Activated CD8-positive, alpha-beta T cell treated with anti-CD3 and anti-CD28 coated beads, Interleukin-2, amount 10 ng/mL, durations not matched to agents 7 days and 5 days (primary cell): ENCODE results near the gene CDKAL1. TPM values are rescaled to one million over a fixed set of nuclear protein-coding genes. Genes with fewer than 3 reads are reported as not detected.

Experiments used
- ATAC-seq: fragments of 150-1000 bp; cut with Tn5 transposase; one replicate; pipeline ENCODE4 v1.10.0; 2021; ENCODE audit warnings: moderate library complexity
- CTCF ChIA-PET: fragments of 350-600 bp; sonication (Branson Sonifier 250); formaldehyde crosslinking; loops from one replicate; lab custom pipeline; 2021; ENCODE audit warnings: antibody characterized with exemption; lab: Charles Lee
- POLR2A ChIA-PET: fragments of 350-600 bp; sonication (Branson Sonifier 250); formaldehyde crosslinking; loops from one replicate; lab custom pipeline; 2021; ENCODE audit warnings: antibody characterized with exemption; lab: Charles Lee
- DNase-seq: peaks from one replicate; pipeline ENCODE4 v3.0.0-alpha.2; 2020
- H3K27ac Mint-ChIP-seq: one replicate; pipeline ENCODE4 v1.8.0; 2021; ENCODE audit warnings: mild to moderate bottlenecking, mixed read lengths
- H3K27me3 Mint-ChIP-seq: one replicate; pipeline ENCODE4 v1.8.0; 2021; ENCODE audit warnings: low read depth, mixed read lengths
- H3K36me3 Mint-ChIP-seq: one replicate; pipeline ENCODE4 v1.8.0; 2021; ENCODE audit warnings: low read depth, mixed read lengths
- H3K4me1 Mint-ChIP-seq: one replicate; pipeline ENCODE4 v1.8.0; 2021; ENCODE audit warnings: low read depth, mixed read lengths
- H3K4me3 Mint-ChIP-seq: one replicate; pipeline ENCODE4 v1.8.0; 2021; ENCODE audit warnings: mild to moderate bottlenecking, mixed read lengths
- H3K9me3 Mint-ChIP-seq: one replicate; pipeline ENCODE4 v1.8.0; 2022; ENCODE audit warnings: mixed read lengths; ENCODE audit not compliant: insufficient read depth
- total RNA-seq, 2 experiments: library from RNA; stranded (reverse); gene quantifications; one replicate each; pipeline ENCODE4 v1.2.3, GENCODE V29; 2021

CDKAL1 gene
- total RNA-seq, 2 experiments from 2014 or later: 24.3 to 25.2 TPM

DNA sequence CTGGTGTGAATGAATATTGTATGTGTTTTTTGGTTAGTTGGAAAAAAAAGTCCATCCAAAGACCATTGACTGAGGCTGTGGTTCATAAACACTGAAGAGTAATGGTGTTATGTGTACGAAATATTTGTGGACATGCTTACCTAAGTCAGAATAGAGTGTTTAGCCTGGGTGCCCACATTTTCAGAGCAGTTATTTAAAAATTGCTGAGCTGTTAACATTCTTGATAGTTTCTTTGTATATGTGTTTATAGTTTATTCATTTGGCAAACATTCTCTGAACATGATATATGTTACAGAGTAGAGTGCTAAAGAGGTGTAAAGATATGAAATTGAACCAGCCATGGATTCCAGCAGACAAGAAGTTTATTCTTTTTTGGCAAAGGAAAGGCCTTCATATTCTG lies 20.6 kb downstream of the CDKAL1 start:
- no peak for DNase-seq
- H3K4me1 Mint-ChIP-seq: no peaks in the 10 kb centered on the region
- CTCF ChIA-PET: interaction anchor here (0.8 to 2.6 kb wide), 3 partner anchors 10 to 1033 kb away, joined by 3 to 12 read pairs (median 3); no protein-coding TSS in a partner anchor
- H3K27ac Mint-ChIP-seq: no peak overlapping the region
- ATAC-seq: no peak
- H3K36me3 Mint-ChIP-seq: peaks cover 25% of the 10 kb centered on the region
- H3K9me3 Mint-ChIP-seq: no peaks in the 10 kb centered on the region
- no peaks in the 10 kb centered on the region for H3K27me3 Mint-ChIP-seq
- POLR2A ChIA-PET: no interaction called here
- H3K4me3 Mint-ChIP-seq: no peak overlapping the region

DNA sequence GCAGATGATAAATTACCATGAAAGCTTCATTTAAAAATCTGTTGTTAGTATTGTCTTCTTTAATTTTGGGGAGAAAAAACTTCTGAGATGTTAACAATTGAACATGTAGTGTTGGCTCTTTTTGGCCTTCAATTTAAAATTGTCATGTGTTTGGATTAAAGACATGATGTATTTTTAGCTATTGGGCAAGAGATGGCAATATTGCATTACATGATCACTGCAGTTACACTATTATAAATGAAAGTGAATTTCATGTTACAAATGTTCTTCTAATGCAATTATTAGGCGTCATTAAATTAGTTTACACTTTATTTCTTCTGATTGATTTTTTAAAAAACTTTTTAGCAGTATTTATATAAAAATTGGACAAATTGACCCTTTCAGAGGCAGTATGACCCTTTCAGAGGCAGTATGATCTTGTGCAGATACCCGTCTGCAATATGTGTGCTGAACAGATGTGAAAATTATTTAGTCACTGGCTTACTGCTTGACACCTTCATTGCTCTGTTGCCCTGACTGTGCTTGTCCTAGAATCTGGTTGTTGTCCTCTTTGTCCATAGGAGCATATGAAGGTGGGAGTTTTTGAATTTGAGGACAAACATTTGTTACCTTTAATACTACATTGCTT lies 25.8 kb downstream of the CDKAL1 start:
- ATAC-seq (no peak), DNase-seq (no peak)
- Mint-ChIP-seq H3K4me1 (peaks cover 9% of the 10 kb centered on the region), H3K4me3 (no peak overlapping the region), H3K27me3 (no peaks in the 10 kb centered on the region), H3K9me3 (no peaks in the 10 kb centered on the region), H3K27ac (no peak overlapping the region), H3K36me3 (peaks cover 11% of the 10 kb centered on the region)
- ChIA-PET POLR2A (interaction anchor here (0.6 kb wide), 1 partner anchor 282 kb away, joined by 3 read pairs; no protein-coding TSS in a partner anchor), CTCF (interaction anchor here (0.6 to 1.7 kb wide), 5 partner anchors 16 to 1035 kb away, joined by 3 to 4 read pairs (median 3); no protein-coding TSS in a partner anchor)

- Mint-ChIP-seq H3K4me3 (no peak overlapping the region), H3K36me3 (peaks cover 7% of the 10 kb centered on the region), H3K9me3 (no peaks in the 10 kb centered on the region), H3K4me1 (peaks cover 15% of the 10 kb centered on the region), H3K27me3 (no peaks in the 10 kb centered on the region), H3K27ac (no peak overlapping the region)
- ChIA-PET POLR2A (no interaction called here), CTCF (interaction anchor here (0.8 to 4.7 kb wide), 15 partner anchors 8 to 1464 kb away, joined by 3 to 58 read pairs (median 3); partner anchors contain the start of gene SOX4)
- ATAC-seq (no peak), DNase-seq (no peak)
Measured at GRCh38 chr6:20563377-20563776, 29.1 kb downstream of the CDKAL1 start.

DNA sequence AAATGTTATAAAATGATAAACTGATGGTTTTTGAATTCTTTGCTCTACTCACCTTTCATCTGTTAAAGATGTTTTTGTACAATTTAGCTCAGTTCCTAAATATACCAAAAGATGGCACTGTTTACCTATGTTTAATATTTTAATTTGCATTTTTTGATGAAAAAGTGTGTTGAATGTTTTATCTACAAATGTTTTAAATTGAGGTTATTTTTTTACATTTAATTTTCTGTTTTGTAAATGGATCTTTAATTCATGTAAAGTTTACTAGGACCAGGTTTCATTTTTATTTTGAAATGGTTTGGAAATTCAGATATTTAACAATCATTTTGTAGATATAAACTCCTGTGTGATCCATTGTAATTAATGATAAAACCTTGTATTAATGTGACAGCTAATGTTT lies 30.0 kb downstream of the CDKAL1 start:
- Mint-ChIP-seq H3K27ac (no peak overlapping the region), H3K27me3 (no peaks in the 10 kb centered on the region), H3K36me3 (peaks cover 12% of the 10 kb centered on the region), H3K4me3 (no peak overlapping the region), H3K9me3 (no peaks in the 10 kb centered on the region), H3K4me1 (peaks cover 15% of the 10 kb centered on the region)
- DNase-seq (no peak), ATAC-seq (no peak)
- ChIA-PET CTCF (interaction anchor here (0.7 to 4.7 kb wide), 20 partner anchors 9 to 1463 kb away, joined by 3 to 58 read pairs (median 3); partner anchors contain the start of genes MBOAT1 and SOX4), POLR2A (interaction anchor here (0.7 kb wide), 1 partner anchor 161 kb away, joined by 3 read pairs; no protein-coding TSS in a partner anchor)

- Mint-ChIP-seq H3K36me3 (peaks cover 12% of the 10 kb centered on the region), H3K27ac (peak overlapping the region; percentile 46), H3K4me3 (no peak overlapping the region), H3K4me1 (peaks cover 15% of the 10 kb centered on the region), H3K9me3 (no peaks in the 10 kb centered on the region), H3K27me3 (no peaks in the 10 kb centered on the region)
- ChIA-PET POLR2A (interaction anchor here (0.7 to 0.8 kb wide), 2 partner anchors 162 to 1024 kb away, joined by 3 to 4 read pairs; no protein-coding TSS in a partner anchor), CTCF (interaction anchor here (0.7 to 4.7 kb wide), 14 partner anchors 9 to 1027 kb away, joined by 3 to 58 read pairs (median 3); partner anchors contain the start of gene MBOAT1)
- ATAC-seq (no peak), DNase-seq (no peak)
Measured at GRCh38 chr6:20564777-20565176, 30.5 kb downstream of the CDKAL1 start.

GRCh38 chr6:20565342-20565741 lies 31.1 kb downstream of the CDKAL1 start:
- no peaks in the 10 kb centered on the region for H3K27me3 Mint-ChIP-seq
- no peak overlapping the region for H3K4me3 Mint-ChIP-seq
- H3K36me3 Mint-ChIP-seq: peaks cover 12% of the 10 kb centered on the region
- no peaks in the 10 kb centered on the region for H3K9me3 Mint-ChIP-seq
- H3K27ac Mint-ChIP-seq: no peak overlapping the region
- ChIA-PET CTCF (interaction anchor here (0.7 to 4.7 kb wide), 7 partner anchors 9 to 1027 kb away, joined by 3 to 58 read pairs (median 3); no protein-coding TSS in a partner anchor), POLR2A (interaction anchor here (0.8 kb wide), 1 partner anchor 1023 kb away, joined by 4 read pairs; no protein-coding TSS in a partner anchor)
- peaks cover 15% of the 10 kb centered on the region for H3K4me1 Mint-ChIP-seq
- ATAC-seq (no peak), DNase-seq (no peak)

DNA sequence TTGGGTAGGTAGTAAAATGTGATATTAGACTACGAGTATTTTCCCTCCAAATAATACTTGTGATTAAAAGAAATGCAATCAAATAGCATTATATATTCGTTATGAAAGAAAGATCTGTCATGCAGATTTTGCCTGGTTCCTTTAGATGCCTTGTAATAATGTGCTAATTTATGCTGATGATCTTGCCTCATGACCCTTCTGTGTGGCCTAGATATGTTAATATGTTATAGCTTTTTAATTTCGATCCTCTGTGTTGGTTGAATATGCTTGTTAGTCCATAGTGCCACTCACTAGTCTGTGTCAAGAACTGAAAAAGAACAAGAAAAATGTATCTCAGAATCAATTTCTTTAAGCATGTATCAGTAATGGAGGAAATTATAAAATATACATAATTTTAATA lies 31.9 kb downstream of the CDKAL1 start:
- ChIA-PET CTCF (interaction anchor here (1.3 to 4.7 kb wide), 3 partner anchors 8 to 1022 kb away, joined by 6 to 58 read pairs (median 12); no protein-coding TSS in a partner anchor), POLR2A (no interaction called here)
- Mint-ChIP-seq H3K27me3 (no peaks in the 10 kb centered on the region), H3K4me1 (peaks cover 15% of the 10 kb centered on the region), H3K27ac (no peak overlapping the region), H3K9me3 (no peaks in the 10 kb centered on the region), H3K4me3 (no peak overlapping the region), H3K36me3 (peaks cover 12% of the 10 kb centered on the region)
- ATAC-seq: no peak
- DNase-seq: no peak

DNA sequence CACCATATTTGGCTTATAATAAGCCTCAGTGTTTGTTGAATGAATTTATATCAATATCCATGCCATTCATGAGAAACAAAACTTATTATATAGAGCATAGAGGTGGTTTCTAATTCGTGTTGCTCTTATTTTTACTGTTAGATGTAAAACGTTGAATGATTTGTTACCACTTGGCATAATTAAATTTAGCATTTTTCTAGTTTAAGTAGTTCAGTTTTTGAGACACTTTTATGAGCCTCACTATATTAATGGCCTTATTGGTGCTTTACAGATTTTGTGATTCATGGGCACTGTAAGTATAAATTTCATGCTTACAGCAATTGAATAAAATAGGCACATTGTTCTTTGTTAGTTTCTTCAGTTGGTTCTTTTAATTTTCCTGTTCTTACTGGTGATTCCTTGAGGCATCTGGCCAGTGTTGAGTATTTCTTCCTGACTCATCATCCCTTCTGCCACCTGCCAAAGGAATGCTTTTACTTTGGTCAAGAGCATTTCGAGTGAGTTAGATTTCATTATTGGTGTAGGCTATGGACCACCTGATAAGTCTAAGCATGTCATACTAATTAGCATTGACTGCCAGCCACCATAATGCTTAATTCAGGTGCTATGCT lies 34.8 kb downstream of the CDKAL1 start:
- Mint-ChIP-seq H3K4me1 (peaks cover 23% of the 10 kb centered on the region), H3K4me3 (no peak overlapping the region), H3K36me3 (peaks cover 9% of the 10 kb centered on the region), H3K9me3 (no peaks in the 10 kb centered on the region), H3K27ac (no peak overlapping the region), H3K27me3 (no peaks in the 10 kb centered on the region)
- ChIA-PET CTCF (no interaction called here), POLR2A (no interaction called here)
- DNase-seq (no peak), ATAC-seq (no peak)

DNA sequence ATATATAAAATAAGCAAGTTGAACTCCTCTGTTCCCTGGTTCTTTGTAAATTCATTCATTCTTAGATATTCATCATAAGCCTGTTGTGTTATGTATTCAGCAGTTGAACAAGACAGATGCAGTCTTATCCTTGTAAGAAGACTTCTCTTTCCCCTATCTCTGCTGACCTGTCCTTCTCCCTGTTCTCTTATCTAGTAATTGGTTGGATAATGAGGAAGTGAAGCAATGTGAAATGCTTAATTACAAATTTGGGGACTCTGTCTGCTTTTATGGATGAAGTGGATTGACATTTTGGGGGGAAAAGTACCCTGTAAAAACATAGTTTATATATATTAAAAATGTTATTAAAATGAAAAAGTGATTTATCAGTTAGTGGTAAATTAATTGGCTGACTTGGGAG lies 37.0 kb downstream of the CDKAL1 start:
- ChIA-PET CTCF (no interaction called here), POLR2A (no interaction called here)
- Mint-ChIP-seq H3K27ac (no peak overlapping the region), H3K9me3 (no peaks in the 10 kb centered on the region), H3K27me3 (no peaks in the 10 kb centered on the region), H3K4me1 (peaks cover 8% of the 10 kb centered on the region), H3K36me3 (peaks cover 12% of the 10 kb centered on the region), H3K4me3 (no peak overlapping the region)
- ATAC-seq (no peak), DNase-seq (no peak)

DNA sequence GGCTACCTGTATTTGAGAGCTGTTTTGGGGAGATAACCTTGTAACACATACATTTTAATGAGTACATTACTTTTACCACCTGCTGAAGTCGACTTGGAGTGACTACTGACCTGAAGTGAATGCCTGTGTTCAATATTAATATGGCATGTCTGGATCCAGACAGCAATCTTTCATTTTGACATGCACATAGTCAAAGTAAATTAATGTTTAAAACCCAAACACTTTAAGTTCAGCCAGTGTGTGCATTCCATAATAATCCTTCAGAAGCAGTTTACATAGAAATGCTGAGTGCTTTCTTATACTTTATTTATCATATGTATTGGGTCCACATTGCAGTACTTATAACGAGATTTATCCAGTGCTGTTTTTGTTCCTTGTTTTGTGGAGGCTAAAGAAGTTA lies 38.0 kb downstream of the CDKAL1 start:
- ATAC-seq (no peak), DNase-seq (no peak)
- Mint-ChIP-seq H3K4me3 (no peak overlapping the region), H3K4me1 (peaks cover 8% of the 10 kb centered on the region), H3K36me3 (peaks cover 10% of the 10 kb centered on the region), H3K9me3 (no peaks in the 10 kb centered on the region), H3K27me3 (no peaks in the 10 kb centered on the region), H3K27ac (no peak overlapping the region)
- CTCF ChIA-PET: interaction anchor here (1.9 kb wide), 1 partner anchor 9 kb away, joined by 5 read pairs; no protein-coding TSS in a partner anchor
- POLR2A ChIA-PET: no interaction called here

DNA sequence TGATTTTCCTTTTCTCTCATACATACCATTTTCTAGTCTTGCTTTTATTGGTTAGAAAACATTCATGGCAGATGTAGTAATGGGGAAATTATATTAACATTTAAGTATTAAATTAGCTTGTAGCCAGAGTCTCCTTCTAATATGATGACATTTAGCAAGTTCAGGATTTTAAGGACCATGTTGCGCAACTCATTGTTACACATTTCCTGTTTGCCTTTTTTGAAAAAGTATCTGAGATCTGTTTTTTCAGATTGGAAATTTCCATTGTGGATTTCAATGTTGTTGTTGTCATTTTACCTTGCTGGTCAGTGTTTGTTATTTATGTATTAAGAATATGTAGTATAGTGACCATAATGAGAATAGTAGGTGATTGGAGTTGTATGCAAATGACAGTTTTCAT lies 38.7 kb downstream of the CDKAL1 start:
- no peak overlapping the region for H3K27ac Mint-ChIP-seq
- H3K27me3 Mint-ChIP-seq: no peaks in the 10 kb centered on the region
- peaks cover 9% of the 10 kb centered on the region for H3K36me3 Mint-ChIP-seq
- peaks cover 8% of the 10 kb centered on the region for H3K4me1 Mint-ChIP-seq
- no peak for ATAC-seq
- ChIA-PET CTCF (interaction anchor here (1.9 to 2.0 kb wide), 2 partner anchors 8 to 9 kb away, joined by 5 to 6 read pairs; no protein-coding TSS in a partner anchor), POLR2A (interaction anchor here (0.6 kb wide), 1 partner anchor 32 kb away, joined by 3 read pairs; no protein-coding TSS in a partner anchor)
- no peak for DNase-seq
- H3K9me3 Mint-ChIP-seq: no peaks in the 10 kb centered on the region
- no peak overlapping the region for H3K4me3 Mint-ChIP-seq
